ENCODE results near the gene TMEM108.

Gene TMEM108

DNA sequence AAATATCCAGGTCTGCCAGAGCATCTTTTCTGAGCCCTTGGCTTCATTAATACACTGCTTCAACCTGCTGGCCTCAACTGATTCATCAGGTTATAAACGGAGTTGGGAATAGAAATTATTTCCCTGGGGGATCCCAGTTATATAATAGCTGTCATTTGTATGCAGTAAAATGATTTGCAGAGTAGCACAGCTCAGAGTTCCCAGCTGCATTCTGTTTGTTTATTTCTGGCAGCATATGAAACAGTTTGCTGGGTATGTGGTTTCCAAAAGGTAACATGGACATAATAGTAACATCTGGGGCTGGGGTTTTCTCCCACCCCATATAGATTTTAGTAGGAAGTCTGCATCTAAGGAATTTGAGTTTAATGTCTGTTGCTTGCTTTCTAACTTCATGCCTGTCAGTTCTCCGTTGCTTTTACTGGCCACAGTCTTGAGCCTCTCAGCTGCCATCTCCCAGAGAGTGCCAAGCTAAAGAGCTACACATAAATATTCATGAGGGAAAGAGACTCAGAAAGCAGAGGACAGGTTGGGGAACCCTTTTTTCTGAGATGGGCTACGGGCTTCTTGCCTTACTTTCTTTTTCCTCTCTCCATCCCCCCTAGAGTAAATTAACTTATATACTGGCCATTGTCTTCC, 124.6 kb downstream of the TMEM108 start:
- H3K79me2 ChIP-seq (ENCODE audit: control insufficient read depth, insufficient read depth, low read length, unreplicated experiment): no peaks in the 10 kb centered on the region
- no peak overlapping the region for H2AFZ ChIP-seq (ENCODE audit: low read length, unreplicated experiment)
- H3K27me3 ChIP-seq (ENCODE audit: insufficient read depth, low read length): peaks cover 4% of the 10 kb centered on the region; the same call in 1 of the 2 replicates
- no peaks in the 10 kb centered on the region for H3K4me1 ChIP-seq (ENCODE audit: control insufficient read depth, insufficient read depth, low read length, unreplicated experiment)
- no peak overlapping the region for H3K4me3 ChIP-seq (ENCODE audit: low read depth, low read length)
- H3K27ac ChIP-seq (ENCODE audit: low read depth, low read length): no peak overlapping the region
- no peaks in the 10 kb centered on the region for H3K36me3 ChIP-seq (ENCODE audit: insufficient read depth, low read length)

DNA sequence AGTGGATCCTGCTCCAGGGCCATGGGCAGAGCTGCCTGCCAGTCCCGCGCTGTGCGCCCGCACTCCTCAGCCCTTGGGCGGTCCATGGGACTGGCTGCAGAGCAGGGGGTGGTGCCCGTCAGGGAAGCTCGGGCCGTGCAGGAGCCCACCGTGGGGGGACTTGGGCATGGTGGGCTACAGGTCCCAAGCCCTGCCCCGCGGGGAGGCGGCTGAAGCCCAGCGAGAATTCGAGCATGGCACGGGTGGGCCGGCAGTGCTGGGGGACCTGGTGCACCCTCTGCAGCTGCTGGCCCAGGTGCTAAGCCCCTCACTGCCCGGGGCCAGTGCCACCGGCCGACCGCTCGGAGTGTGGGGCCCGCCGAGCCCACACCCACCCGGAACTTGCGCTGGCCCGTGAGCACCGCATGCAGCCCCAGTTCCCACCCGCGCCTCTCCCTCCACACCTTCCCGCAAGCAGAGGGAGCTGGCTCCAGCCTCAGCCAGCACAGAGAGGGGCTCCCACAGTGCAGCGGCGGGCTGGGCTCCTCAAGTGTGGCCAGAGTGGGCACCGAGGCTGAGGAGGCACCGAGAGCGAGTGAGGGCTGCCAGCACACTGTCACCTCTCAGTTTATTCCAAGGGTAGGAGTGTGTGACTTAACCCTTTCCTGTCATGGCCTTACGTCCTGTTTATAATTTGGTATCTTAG, 129.3 kb downstream of the TMEM108 start:
- Histone ChIP-seq H3K27me3 (ENCODE audit: insufficient read depth, low read length) (peaks cover 4% of the 10 kb centered on the region; the same call in 1 of the 2 replicates), H3K79me2 (ENCODE audit: control insufficient read depth, insufficient read depth, low read length, unreplicated experiment) (no peaks in the 10 kb centered on the region), H2AFZ (ENCODE audit: low read length, unreplicated experiment) (no peak overlapping the region), H3K27ac (ENCODE audit: low read depth, low read length) (no peak overlapping the region), H3K4me3 (ENCODE audit: low read depth, low read length) (no peak overlapping the region), H3K4me1 (ENCODE audit: control insufficient read depth, insufficient read depth, low read length, unreplicated experiment) (no peaks in the 10 kb centered on the region), H3K36me3 (ENCODE audit: insufficient read depth, low read length) (no peaks in the 10 kb centered on the region)

DNA sequence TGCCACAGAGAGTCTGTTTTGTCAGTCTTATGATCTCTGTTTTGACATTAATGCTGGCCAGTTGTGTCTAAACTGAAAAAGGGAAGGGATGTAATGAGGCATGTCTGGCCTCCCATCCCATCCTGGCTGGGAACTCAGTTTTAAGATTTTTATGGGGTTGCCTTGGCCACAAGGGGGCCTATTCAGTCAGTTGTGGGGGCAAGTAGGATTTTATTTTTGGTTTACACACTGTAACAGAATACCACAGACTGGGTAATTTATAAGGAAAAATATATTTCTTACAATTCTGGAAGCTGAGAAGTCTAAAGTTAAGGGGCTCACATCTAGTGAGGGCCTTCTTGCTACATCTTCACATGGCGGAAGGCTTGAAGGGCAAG, 129.8 kb downstream of the TMEM108 start:
- H3K27ac ChIP-seq (ENCODE audit: low read depth, low read length): no peak overlapping the region
- no peaks in the 10 kb centered on the region for H3K36me3 ChIP-seq (ENCODE audit: insufficient read depth, low read length)

DNA sequence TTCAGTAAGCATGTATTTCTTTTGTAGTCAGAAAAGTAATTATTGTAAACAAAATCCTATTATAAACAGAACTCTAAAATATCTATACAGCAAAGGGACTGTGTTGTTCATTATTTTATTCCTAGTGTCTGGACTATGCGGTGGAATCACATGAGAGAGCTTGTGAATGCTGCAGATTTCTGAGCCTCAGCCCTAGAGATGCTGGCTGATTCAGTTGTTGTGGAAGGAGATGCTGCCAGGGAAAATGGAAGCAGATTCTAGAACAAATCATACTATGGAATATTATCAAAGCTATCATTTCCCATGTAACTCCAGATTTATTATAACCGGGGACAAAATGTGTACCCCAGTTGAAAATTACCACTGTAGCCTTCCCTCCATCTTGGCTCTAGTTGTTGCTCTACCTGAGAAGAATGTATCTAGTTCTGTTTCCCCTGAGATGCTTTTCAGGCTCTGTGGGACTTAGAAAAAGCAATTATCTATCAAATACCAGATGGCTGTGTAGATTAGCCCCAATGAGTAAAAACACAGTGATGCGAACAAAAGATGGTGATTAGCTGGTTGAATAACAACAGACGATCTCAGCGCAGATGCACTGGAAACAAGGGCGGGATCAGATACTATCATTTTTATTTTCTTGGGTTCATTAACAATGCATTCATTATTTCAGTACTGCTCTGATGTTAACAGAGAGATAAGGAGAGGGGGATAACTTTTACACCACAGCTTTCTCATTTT, 131.3 kb downstream of the TMEM108 start:
- H3K27ac ChIP-seq (ENCODE audit: low read depth, low read length): no peak overlapping the region
- H3K27me3 ChIP-seq (ENCODE audit: insufficient read depth, low read length): no peaks in the 10 kb centered on the region; the same call in 1 of the 2 replicates
- no peaks in the 10 kb centered on the region for H3K79me2 ChIP-seq (ENCODE audit: control insufficient read depth, insufficient read depth, low read length, unreplicated experiment)
- H3K36me3 ChIP-seq (ENCODE audit: insufficient read depth, low read length): no peaks in the 10 kb centered on the region
- H3K4me1 ChIP-seq (ENCODE audit: control insufficient read depth, insufficient read depth, low read length, unreplicated experiment): no peaks in the 10 kb centered on the region
- H3K4me3 ChIP-seq (ENCODE audit: low read depth, low read length): no peak overlapping the region
- H2AFZ ChIP-seq (ENCODE audit: low read length, unreplicated experiment): no peak overlapping the region

More for the DNA sequence above, 129.8 kb downstream of the TMEM108 start:
- H3K4me1 ChIP-seq (ENCODE audit: control insufficient read depth, insufficient read depth, low read length, unreplicated experiment): no peaks in the 10 kb centered on the region
- H3K4me3 ChIP-seq (ENCODE audit: low read depth, low read length): no peak overlapping the region
- H3K79me2 ChIP-seq (ENCODE audit: control insufficient read depth, insufficient read depth, low read length, unreplicated experiment): no peaks in the 10 kb centered on the region
- peaks cover 4% of the 10 kb centered on the region; the same call in 1 of the 2 replicates for H3K27me3 ChIP-seq (ENCODE audit: insufficient read depth, low read length)
- H2AFZ ChIP-seq (ENCODE audit: low read length, unreplicated experiment): no peak overlapping the region

DNA sequence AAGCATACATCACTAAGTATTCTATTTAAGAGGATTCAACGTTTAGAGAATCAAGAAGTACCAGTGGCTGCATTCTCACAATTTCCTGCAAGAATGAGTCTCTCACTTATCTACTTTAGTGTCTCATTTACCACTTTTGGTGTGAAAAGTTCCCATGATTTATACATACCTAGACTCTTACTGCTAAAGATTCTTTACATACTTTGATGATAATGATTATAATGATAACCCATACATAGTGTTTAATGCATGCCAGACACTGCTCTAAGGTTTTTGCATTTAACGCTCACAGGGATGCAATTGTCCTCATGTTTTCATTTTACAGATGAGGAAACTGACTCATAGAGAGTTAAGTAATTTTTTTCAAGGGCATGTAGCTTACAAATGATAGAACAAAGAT, 133.6 kb downstream of the TMEM108 start:
- H2AFZ ChIP-seq (ENCODE audit: low read length, unreplicated experiment): no peak overlapping the region
- no peak overlapping the region for H3K4me3 ChIP-seq (ENCODE audit: low read depth, low read length)
- no peaks in the 10 kb centered on the region for H3K36me3 ChIP-seq (ENCODE audit: insufficient read depth, low read length)
- no peaks in the 10 kb centered on the region for H3K4me1 ChIP-seq (ENCODE audit: control insufficient read depth, insufficient read depth, low read length, unreplicated experiment)
- no peaks in the 10 kb centered on the region for H3K79me2 ChIP-seq (ENCODE audit: control insufficient read depth, insufficient read depth, low read length, unreplicated experiment)
- no peak overlapping the region for H3K27ac ChIP-seq (ENCODE audit: low read depth, low read length)
- H3K27me3 ChIP-seq (ENCODE audit: insufficient read depth, low read length): no peaks in the 10 kb centered on the region; the same call in 1 of the 2 replicates

DNA sequence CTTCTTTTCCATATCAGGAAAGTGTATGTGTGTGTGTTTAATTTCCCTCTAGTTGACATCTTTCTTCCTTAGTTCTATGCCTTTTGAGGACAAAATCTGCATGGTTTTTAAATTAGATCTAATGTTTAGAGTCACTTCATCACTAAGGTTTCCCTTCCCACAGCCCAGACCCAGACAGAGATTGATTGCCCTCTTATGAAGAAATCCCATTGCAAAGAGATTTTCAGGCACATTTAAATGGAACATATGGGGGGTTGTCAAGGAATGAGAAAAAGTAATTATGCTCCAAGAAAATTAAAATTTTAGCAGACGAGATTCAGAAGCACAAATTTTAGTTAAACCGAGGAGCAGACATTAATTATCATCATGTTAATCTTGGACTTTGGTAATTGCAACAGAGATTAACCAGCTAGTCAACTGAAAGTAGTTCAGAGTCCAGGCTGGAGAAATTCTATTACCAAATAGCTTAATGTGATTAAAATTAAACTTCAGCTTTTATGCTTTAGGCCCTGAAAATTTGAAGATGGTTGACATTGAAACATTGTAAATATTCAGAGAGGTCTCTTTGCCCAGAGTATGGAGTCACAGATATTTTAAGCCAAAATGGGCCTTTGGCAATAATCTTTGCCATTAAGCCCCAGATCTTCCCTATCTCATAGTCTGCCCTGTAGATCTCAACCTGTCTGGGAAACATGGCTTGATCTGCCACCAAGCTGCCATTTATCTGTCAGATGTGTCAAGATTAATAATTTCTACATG, 143.4 kb downstream of the TMEM108 start:
- Histone ChIP-seq H3K4me1 (ENCODE audit: control insufficient read depth, insufficient read depth, low read length, unreplicated experiment) (no peaks in the 10 kb centered on the region), H3K36me3 (ENCODE audit: insufficient read depth, low read length) (no peaks in the 10 kb centered on the region), H3K27ac (ENCODE audit: low read depth, low read length) (no peak overlapping the region), H3K27me3 (ENCODE audit: insufficient read depth, low read length) (peaks cover 20% of the 10 kb centered on the region), H3K4me3 (ENCODE audit: low read depth, low read length) (no peak overlapping the region), H2AFZ (ENCODE audit: low read length, unreplicated experiment) (no peak overlapping the region), H3K79me2 (ENCODE audit: control insufficient read depth, insufficient read depth, low read length, unreplicated experiment) (no peaks in the 10 kb centered on the region)

DNA sequence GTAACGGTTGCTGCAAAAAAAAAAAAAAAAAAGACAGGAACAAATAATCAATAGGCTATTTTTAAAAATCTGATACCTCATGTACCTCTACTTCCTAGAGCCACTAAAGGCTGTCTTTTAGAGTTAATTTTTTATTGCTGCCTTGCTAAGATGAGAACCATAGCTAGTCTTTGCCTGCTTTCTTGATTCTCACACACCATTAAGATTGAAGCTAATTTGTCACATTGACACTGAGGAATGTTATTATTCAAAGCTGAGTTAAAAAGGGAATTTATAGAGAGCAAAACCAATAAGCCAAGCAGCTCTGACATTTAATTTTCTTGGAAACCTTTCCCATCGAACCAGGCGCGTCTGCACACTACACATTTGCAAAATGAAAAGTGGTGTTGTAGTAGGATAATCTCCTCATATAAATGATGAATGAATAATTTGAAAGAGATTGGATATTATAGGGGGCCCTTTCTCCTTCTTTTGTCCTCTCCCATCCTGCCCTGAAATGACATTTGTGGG, 149.7 kb downstream of the TMEM108 start:
- Histone ChIP-seq H3K36me3 (ENCODE audit: insufficient read depth, low read length) (no peaks in the 10 kb centered on the region), H3K4me3 (ENCODE audit: low read depth, low read length) (no peak overlapping the region), H3K4me1 (ENCODE audit: control insufficient read depth, insufficient read depth, low read length, unreplicated experiment) (no peaks in the 10 kb centered on the region), H3K27me3 (ENCODE audit: insufficient read depth, low read length) (peaks cover 25% of the 10 kb centered on the region), H2AFZ (ENCODE audit: low read length, unreplicated experiment) (no peak overlapping the region), H3K79me2 (ENCODE audit: control insufficient read depth, insufficient read depth, low read length, unreplicated experiment) (no peaks in the 10 kb centered on the region), H3K27ac (ENCODE audit: low read depth, low read length) (no peak overlapping the region)

DNA sequence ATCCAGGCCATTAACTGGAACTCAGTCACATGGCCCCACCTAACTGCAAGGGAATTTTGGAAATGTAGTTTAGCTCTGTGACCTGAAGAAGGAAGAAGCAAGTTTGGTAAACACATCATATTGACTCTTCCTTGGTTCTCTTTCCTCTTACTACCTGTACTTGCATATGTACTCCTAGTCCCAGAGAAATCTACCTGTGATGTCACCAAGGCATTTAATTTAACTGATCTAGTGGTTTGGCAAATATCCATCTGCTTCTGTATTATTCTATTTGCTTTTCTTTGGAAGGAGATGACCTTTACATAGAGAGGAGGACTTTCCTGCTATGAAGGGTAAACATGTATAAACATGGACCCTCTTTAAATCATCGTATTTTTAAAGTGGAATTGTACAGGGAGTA, 150.8 kb downstream of the TMEM108 start:
- H3K27ac ChIP-seq (ENCODE audit: low read depth, low read length): no peak overlapping the region
- no peaks in the 10 kb centered on the region for H3K79me2 ChIP-seq (ENCODE audit: control insufficient read depth, insufficient read depth, low read length, unreplicated experiment)
- no peak overlapping the region for H2AFZ ChIP-seq (ENCODE audit: low read length, unreplicated experiment)
- peaks cover 16% of the 10 kb centered on the region; the same call in 1 of the 2 replicates for H3K27me3 ChIP-seq (ENCODE audit: insufficient read depth, low read length)
- H3K4me1 ChIP-seq (ENCODE audit: control insufficient read depth, insufficient read depth, low read length, unreplicated experiment): no peaks in the 10 kb centered on the region
- no peak overlapping the region for H3K4me3 ChIP-seq (ENCODE audit: low read depth, low read length)
- no peaks in the 10 kb centered on the region for H3K36me3 ChIP-seq (ENCODE audit: insufficient read depth, low read length)

DNA sequence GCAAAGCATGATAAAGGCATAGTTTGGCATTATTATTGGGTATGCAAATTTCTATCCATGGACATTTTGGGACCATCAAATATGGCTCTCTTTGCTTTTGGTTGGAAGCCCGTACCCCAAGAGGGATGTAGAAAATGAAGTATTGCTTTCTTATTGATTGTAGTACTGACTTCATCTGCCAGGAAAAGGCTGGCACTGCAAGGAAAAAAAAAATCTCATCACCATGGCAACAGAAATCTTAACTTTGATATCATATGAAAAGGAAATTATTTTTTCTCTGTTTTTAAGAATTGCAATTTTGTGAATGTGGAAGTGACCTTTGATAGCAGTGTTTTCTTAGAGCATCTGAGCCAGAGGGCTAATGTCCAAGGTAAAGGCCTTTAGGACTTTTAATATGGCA, 151.7 kb downstream of the TMEM108 start:
- H3K4me3 ChIP-seq (ENCODE audit: low read depth, low read length): no peak overlapping the region
- no peaks in the 10 kb centered on the region for H3K4me1 ChIP-seq (ENCODE audit: control insufficient read depth, insufficient read depth, low read length, unreplicated experiment)
- H2AFZ ChIP-seq (ENCODE audit: low read length, unreplicated experiment): no peak overlapping the region
- no peak overlapping the region for H3K27ac ChIP-seq (ENCODE audit: low read depth, low read length)
- no peaks in the 10 kb centered on the region for H3K36me3 ChIP-seq (ENCODE audit: insufficient read depth, low read length)
- H3K27me3 ChIP-seq (ENCODE audit: insufficient read depth, low read length): peaks cover 16% of the 10 kb centered on the region; the same call in 1 of the 2 replicates
- H3K79me2 ChIP-seq (ENCODE audit: control insufficient read depth, insufficient read depth, low read length, unreplicated experiment): no peaks in the 10 kb centered on the region

DNA sequence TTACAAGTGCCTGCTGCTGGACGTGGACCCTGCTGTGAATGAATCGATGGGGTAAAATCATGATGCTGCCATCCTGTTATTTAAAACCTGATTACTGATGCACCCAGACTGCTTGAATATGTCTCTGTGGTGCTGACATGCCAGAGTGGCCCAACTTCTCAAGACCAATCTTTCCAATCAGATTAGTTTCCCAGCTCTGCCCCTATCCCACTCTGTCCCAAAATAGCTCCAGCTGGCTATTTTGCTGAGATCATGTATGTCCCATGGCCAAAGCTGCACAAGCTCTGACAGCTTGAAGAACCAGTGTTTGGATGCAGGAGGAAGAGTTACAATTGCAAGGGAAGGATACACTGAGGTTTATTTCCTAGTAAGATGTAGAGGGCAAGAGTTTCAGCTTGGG, 153.6 kb downstream of the TMEM108 start:
- Histone ChIP-seq H3K36me3 (ENCODE audit: insufficient read depth, low read length) (no peaks in the 10 kb centered on the region), H3K27ac (ENCODE audit: low read depth, low read length) (no peak overlapping the region), H3K27me3 (ENCODE audit: insufficient read depth, low read length) (peaks cover 12% of the 10 kb centered on the region; the same call in 1 of the 2 replicates), H3K4me1 (ENCODE audit: control insufficient read depth, insufficient read depth, low read length, unreplicated experiment) (no peaks in the 10 kb centered on the region), H3K79me2 (ENCODE audit: control insufficient read depth, insufficient read depth, low read length, unreplicated experiment) (no peaks in the 10 kb centered on the region), H3K4me3 (ENCODE audit: low read depth, low read length) (no peak overlapping the region), H2AFZ (ENCODE audit: low read length, unreplicated experiment) (no peak overlapping the region)
